ENCODE data around the gene RIMS1. TPM values are rescaled to one million over a fixed set of nuclear protein-coding genes. Genes with fewer than 3 reads are reported as not detected.
A peak's percentile ranks its signal among the peaks of the same experiment; 100 is the strongest.

The RIMS1 gene
- total RNA-seq, 1 experiment from 2014 or later, result 1.1 TPM

DNA sequence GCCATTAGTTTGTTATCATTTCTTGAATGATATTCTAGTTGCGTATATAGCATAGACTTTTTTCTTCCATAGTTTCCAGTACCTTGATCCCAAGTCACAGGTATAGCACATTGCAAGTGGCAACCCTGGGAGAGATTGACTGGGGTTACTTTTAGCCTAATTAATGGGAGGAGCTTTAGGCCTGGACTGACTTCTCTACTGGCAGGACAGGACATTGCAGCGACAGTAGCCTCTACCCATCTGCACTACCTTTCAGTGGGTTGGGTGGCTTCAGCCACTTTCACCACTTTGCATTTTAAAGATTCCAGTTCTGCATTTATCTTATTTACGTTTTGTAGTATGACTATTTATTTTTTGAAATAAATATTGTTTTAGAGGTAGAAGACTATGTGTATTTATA is 320.3 kb downstream of the RIMS1 start:
- no peaks in the 10 kb centered on the region for H3K27me3 Mint-ChIP-seq (ENCODE audit: low read depth)
- H3K27ac Mint-ChIP-seq, result no peak overlapping the region
- ATAC-seq (peak; percentile 100), DNase-seq (ENCODE audit: low spot score) (peak; percentile 11)
- H3K4me3 Mint-ChIP-seq, result no peak overlapping the region
- peaks cover 18% of the 10 kb centered on the region for H3K4me1 Mint-ChIP-seq
- TF ChIP-seq ELF4 (CRISPR knock-in tag; IDR thresholded peaks at IDR 0.05; ENCODE audit: low read depth) (no peak), GTF2I (CRISPR knock-in tag; conservative IDR thresholded peaks at IDR 0.05) (no peak), TEAD4 (CRISPR knock-in tag; IDR thresholded peaks at IDR 0.05) (no peak)
- TF ChIP-seq, protein P1, sequence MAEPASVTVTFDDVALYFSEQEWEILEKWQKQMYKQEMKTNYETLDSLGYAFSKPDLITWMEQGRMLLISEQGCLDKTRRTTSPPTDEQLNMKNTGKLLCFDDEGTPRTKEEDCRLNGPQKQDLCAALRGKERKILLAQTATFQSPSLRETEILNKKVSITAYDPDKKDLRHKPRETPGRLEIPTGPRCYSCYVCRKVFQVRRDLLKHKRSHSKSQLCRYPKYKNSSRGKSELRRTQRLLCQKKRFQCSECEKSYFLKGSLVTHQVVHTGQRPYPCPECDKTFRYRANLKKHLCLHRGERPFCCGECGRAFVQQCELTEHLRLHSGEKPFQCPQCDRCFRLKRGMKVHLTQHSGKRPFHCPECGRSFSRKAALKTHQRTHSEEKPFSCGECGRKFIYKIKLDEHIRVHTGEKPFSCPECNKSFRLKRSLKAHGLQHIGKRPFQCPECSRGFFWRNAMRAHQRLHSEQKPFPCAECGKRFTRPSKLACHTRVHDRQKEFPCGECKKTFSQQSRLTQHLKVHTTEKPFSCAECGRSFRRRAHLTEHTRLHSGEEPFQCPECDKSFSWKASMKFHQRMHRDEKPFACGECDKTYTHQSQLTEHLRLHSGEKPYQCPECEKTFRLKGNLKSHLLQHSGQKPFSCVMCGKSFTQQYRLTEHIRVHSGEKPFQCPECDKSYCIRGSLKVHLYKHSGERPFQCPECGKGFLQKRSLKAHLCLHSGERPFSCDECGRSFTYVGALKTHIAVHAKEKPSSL (CRISPR knock-in tag; conservative IDR thresholded peaks at IDR 0.05), result no peak
- H3K36me3 Mint-ChIP-seq, result no peaks in the 10 kb centered on the region
- CTCF ChIA-PET, result interaction anchor here (0.6 to 1.5 kb wide), 5 partner anchors 12 to 180 kb away, joined by 3 to 6 read pairs (median 3); no protein-coding TSS in a partner anchor
- no peaks in the 10 kb centered on the region for H3K9me3 Mint-ChIP-seq
- POLR2A ChIA-PET, result no interaction called here

DNA sequence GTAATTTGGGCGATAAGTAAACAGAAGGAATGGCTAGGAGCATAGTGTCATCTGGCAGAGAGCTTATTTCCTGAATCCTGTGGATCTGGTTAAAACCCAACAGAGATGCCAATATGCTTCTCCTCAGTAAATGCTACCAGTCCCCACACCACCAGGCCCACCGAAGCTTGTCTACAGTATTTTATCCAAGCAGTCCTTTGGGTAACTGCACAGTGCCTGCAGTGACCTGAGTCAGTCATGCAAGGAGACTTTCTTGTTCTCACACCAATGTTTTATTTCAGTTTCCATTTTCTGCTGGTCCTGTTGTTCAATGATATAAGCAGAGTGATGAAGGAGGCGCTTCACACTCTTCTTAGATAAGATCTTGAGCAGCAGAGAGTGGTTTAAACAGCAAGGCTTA is 326.3 kb downstream of the RIMS1 start:
- H3K9me3 Mint-ChIP-seq, result no peaks in the 10 kb centered on the region
- CTCF ChIA-PET, result no interaction called here

DNA sequence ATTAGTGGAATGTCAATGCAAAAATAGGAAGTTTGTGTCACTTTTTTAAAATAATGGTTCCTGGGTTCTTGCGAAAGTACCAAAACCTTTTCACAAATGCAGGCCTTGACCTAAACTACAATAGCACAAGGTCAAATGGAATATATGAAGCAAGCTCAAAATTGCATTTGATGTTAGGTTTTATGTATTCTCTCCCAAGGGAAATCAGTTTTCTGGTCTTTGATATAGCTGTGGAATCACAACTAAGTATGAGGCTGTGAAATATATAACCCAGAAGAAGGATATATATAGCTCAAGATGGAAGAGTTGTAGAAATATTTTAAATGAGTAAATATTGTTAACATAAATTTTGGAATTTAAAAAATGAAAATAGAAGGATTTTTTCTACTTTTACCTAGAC is 327.3 kb downstream of the RIMS1 start:
- no peaks in the 10 kb centered on the region for H3K27me3 Mint-ChIP-seq (ENCODE audit: low read depth)
- ATAC-seq (no peak), DNase-seq (ENCODE audit: low spot score) (no peak)
- ChIA-PET CTCF (no interaction called here), POLR2A (no interaction called here)
- no peaks in the 10 kb centered on the region for H3K9me3 Mint-ChIP-seq
- no peak for TF ChIP-seq ZNF138 (CRISPR knock-in tag; conservative IDR thresholded peaks at IDR 0.05)
- TF ChIP-seq, protein P2, sequence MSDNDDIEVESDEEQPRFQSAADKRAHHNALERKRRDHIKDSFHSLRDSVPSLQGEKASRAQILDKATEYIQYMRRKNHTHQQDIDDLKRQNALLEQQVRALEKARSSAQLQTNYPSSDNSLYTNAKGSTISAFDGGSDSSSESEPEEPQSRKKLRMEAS (CRISPR knock-in tag; IDR thresholded peaks at IDR 0.05), result no peak
- TF ChIP-seq, protein P3, sequence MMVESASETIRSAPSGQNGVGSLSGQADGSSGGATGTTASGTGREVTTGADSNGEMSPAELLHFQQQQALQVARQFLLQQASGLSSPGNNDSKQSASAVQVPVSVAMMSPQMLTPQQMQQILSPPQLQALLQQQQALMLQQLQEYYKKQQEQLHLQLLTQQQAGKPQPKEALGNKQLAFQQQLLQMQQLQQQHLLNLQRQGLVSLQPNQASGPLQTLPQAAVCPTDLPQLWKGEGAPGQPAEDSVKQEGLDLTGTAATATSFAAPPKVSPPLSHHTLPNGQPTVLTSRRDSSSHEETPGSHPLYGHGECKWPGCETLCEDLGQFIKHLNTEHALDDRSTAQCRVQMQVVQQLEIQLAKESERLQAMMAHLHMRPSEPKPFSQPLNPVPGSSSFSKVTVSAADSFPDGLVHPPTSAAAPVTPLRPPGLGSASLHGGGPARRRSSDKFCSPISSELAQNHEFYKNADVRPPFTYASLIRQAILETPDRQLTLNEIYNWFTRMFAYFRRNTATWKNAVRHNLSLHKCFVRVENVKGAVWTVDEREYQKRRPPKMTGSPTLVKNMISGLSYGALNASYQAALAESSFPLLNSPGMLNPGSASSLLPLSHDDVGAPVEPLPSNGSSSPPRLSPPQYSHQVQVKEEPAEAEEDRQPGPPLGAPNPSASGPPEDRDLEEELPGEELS (CRISPR knock-in tag; IDR thresholded peaks at IDR 0.05), result no peak
- TF ChIP-seq, protein P4, sequence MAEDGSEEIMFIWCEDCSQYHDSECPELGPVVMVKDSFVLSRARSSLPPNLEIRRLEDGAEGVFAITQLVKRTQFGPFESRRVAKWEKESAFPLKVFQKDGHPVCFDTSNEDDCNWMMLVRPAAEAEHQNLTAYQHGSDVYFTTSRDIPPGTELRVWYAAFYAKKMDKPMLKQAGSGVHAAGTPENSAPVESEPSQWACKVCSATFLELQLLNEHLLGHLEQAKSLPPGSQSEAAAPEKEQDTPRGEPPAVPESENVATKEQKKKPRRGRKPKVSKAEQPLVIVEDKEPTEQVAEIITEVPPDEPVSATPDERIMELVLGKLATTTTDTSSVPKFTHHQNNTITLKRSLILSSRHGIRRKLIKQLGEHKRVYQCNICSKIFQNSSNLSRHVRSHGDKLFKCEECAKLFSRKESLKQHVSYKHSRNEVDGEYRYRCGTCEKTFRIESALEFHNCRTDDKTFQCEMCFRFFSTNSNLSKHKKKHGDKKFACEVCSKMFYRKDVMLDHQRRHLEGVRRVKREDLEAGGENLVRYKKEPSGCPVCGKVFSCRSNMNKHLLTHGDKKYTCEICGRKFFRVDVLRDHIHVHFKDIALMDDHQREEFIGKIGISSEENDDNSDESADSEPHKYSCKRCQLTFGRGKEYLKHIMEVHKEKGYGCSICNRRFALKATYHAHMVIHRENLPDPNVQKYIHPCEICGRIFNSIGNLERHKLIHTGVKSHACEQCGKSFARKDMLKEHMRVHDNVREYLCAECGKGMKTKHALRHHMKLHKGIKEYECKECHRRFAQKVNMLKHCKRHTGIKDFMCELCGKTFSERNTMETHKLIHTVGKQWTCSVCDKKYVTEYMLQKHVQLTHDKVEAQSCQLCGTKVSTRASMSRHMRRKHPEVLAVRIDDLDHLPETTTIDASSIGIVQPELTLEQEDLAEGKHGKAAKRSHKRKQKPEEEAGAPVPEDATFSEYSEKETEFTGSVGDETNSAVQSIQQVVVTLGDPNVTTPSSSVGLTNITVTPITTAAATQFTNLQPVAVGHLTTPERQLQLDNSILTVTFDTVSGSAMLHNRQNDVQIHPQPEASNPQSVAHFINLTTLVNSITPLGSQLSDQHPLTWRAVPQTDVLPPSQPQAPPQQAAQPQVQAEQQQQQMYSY (CRISPR knock-in tag; IDR thresholded peaks at IDR 0.05), result no peak
- TF ChIP-seq ZNF423 (CRISPR knock-in tag; IDR thresholded peaks at IDR 0.05), result no peak
- TF ChIP-seq PRRX2 (CRISPR knock-in tag; IDR thresholded peaks at IDR 0.05), result no peak
- TF ChIP-seq, protein P5, sequence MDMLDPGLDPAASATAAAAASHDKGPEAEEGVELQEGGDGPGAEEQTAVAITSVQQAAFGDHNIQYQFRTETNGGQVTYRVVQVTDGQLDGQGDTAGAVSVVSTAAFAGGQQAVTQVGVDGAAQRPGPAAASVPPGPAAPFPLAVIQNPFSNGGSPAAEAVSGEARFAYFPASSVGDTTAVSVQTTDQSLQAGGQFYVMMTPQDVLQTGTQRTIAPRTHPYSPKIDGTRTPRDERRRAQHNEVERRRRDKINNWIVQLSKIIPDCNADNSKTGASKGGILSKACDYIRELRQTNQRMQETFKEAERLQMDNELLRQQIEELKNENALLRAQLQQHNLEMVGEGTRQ (CRISPR knock-in tag; IDR thresholded peaks at IDR 0.05), result no peak
- no peaks in the 10 kb centered on the region for H3K36me3 Mint-ChIP-seq
- no peak overlapping the region for H3K27ac Mint-ChIP-seq
- H3K4me3 Mint-ChIP-seq, result no peak overlapping the region
- H3K4me1 Mint-ChIP-seq, result peaks cover 21% of the 10 kb centered on the region

More for the DNA sequence above, 326.3 kb downstream of the RIMS1 start:
- TF ChIP-seq, protein P6, sequence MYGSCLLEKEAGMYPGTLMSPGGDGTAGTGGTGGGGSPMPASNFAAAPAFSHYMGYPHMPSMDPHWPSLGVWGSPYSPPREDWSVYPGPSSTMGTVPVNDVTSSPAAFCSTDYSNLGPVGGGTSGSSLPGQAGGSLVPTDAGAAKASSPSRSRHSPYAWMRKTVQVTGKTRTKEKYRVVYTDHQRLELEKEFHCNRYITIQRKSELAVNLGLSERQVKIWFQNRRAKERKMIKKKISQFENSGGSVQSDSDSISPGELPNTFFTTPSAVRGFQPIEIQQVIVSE (CRISPR knock-in tag; IDR thresholded peaks at IDR 0.05; ENCODE audit: borderline replicate concordance), result no peak
- TF ChIP-seq, protein P7, sequence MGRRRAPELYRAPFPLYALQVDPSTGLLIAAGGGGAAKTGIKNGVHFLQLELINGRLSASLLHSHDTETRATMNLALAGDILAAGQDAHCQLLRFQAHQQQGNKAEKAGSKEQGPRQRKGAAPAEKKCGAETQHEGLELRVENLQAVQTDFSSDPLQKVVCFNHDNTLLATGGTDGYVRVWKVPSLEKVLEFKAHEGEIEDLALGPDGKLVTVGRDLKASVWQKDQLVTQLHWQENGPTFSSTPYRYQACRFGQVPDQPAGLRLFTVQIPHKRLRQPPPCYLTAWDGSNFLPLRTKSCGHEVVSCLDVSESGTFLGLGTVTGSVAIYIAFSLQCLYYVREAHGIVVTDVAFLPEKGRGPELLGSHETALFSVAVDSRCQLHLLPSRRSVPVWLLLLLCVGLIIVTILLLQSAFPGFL (CRISPR knock-in tag; IDR thresholded peaks at IDR 0.05; ENCODE audit: borderline replicate concordance), result no peak
- TF ChIP-seq CREB1 (CRISPR knock-in tag; IDR thresholded peaks at IDR 0.05) (no peak), CBFB (CRISPR knock-in tag; IDR thresholded peaks at IDR 0.05; ENCODE audit: low read depth) (no peak), ZNF263 (CRISPR knock-in tag; IDR thresholded peaks at IDR 0.05; ENCODE audit: low read depth) (no peak)
- TF ChIP-seq, protein P8, sequence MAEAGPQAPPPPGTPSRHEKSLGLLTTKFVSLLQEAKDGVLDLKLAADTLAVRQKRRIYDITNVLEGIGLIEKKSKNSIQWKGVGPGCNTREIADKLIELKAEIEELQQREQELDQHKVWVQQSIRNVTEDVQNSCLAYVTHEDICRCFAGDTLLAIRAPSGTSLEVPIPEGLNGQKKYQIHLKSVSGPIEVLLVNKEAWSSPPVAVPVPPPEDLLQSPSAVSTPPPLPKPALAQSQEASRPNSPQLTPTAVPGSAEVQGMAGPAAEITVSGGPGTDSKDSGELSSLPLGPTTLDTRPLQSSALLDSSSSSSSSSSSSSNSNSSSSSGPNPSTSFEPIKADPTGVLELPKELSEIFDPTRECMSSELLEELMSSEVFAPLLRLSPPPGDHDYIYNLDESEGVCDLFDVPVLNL (CRISPR knock-in tag; IDR thresholded peaks at IDR 0.05; ENCODE audit: borderline replicate concordance, low read depth), result no peak
- no peaks in the 10 kb centered on the region for H3K27me3 Mint-ChIP-seq (ENCODE audit: low read depth)
- no peak for ATAC-seq
- peak overlapping the region; percentile 54; the same call in 1 of the 2 replicates for H3K27ac Mint-ChIP-seq
- H3K4me3 Mint-ChIP-seq, result no peak overlapping the region
- POLR2A ChIA-PET, result no interaction called here
- H3K36me3 Mint-ChIP-seq, result no peaks in the 10 kb centered on the region
- DNase-seq (ENCODE audit: low spot score), result no peak
- peaks cover 21% of the 10 kb centered on the region for H3K4me1 Mint-ChIP-seq

All from WTC11 (cell line).